CD14-positive monocyte (primary cell): ENCODE measurements around the gene UBE2L3. TPM values are rescaled to one million over a fixed set of nuclear protein-coding genes. Genes with fewer than 3 reads are reported as not detected.

Experiments
- DNase-seq, 3 donors: peaks; one replicate each; pipeline ENCODE4 v3.0.0-alpha.2; 2011 to 2022
- H2AFZ ChIP-seq: 2 replicates; pipeline ENCODE4 v1.6.0; 2012; ENCODE audit warnings: mild to moderate bottlenecking, low read depth, low read length, inconsistent platforms; ENCODE audit not compliant: insufficient read depth, poor library complexity, severe bottlenecking
- H3K27ac ChIP-seq, 2 donors: 1 replicate in 1 of 2; 2 replicates in 1 of 2; pipeline ENCODE4 v1.5.1; 2012 to 2013; ENCODE audit warnings: low read length in 2 of 2, control low read depth in 1 of 2, inconsistent platforms in 1 of 2, low read depth in 1 of 2, mild to moderate bottlenecking in 1 of 2
- H3K27me3 ChIP-seq, 2 donors: one replicate each; pipeline versions ENCODE4 v1.6.0 to v1.6.1; 2011 to 2013; ENCODE audit warnings: low read length in 2 of 2; ENCODE audit not compliant: control insufficient read depth in 2 of 2, insufficient read depth in 2 of 2
- H3K36me3 ChIP-seq, 2 donors: replicated peaks in 1 of 2; 1 replicate in 1 of 2; 2 replicates in 1 of 2; pipeline versions ENCODE4 v1.5.1 to v1.6.1; 2012 to 2013; ENCODE audit warnings: low read length in 2 of 2, control low read depth in 1 of 2, inconsistent platforms in 1 of 2, mild to moderate bottlenecking in 1 of 2; ENCODE audit not compliant: insufficient read depth in 2 of 2, control insufficient read depth in 1 of 2
- H3K4me1 ChIP-seq, 2 donors: 1 replicate in 1 of 2; 2 replicates in 1 of 2; pipeline versions ENCODE4 v1.5.1 to v1.6.1; 2012 to 2013; ENCODE audit warnings: low read length in 2 of 2, control low read depth in 1 of 2, inconsistent platforms in 1 of 2, mild to moderate bottlenecking in 1 of 2, moderate library complexity in 1 of 2; ENCODE audit not compliant: insufficient read depth in 2 of 2, control insufficient read depth in 1 of 2
- H3K4me2 ChIP-seq: replicated peaks from 2 replicates; pipeline ENCODE3; 2012; ENCODE audit warnings: low read length, moderate library complexity, mild to moderate bottlenecking; ENCODE audit not compliant: poor library complexity, severe bottlenecking; ENCODE audit errors: extremely low read depth
- H3K4me3 ChIP-seq, 3 experiments: fragments of 200-600 bp in 1 of 3; sonication (generic) in 1 of 3; replicated peaks in 1 of 3; 1 replicate in 2 of 3; 2 replicates in 1 of 3; pipeline ENCODE4 v1.5.1; 2011 to 2013; ENCODE audit warnings: low read length in 3 of 3, mild to moderate bottlenecking in 3 of 3, control low read depth in 2 of 3, low read depth in 2 of 3, inconsistent platforms in 1 of 3, moderate library complexity in 1 of 3
- H3K79me2 ChIP-seq: 2 replicates; pipeline ENCODE4 v1.6.0; 2012; ENCODE audit warnings: mild to moderate bottlenecking, control low read depth, inconsistent platforms, low read length, moderate library complexity; ENCODE audit not compliant: insufficient read depth
- H3K9ac ChIP-seq: 2 replicates; pipeline ENCODE4 v1.6.0; 2017; ENCODE audit warnings: low read length, mild to moderate bottlenecking; ENCODE audit not compliant: insufficient read depth, poor library complexity, severe bottlenecking
- H3K9me3 ChIP-seq, 2 donors: replicated peaks in 1 of 2; 1 replicate in 1 of 2; 2 replicates in 1 of 2; pipeline versions ENCODE4 v1.5.1 to v1.6.1; 2012 to 2013; ENCODE audit warnings: low read length in 2 of 2, control low read depth in 1 of 2; ENCODE audit not compliant: control insufficient read depth in 1 of 2, insufficient read depth in 1 of 2
- H4K20me1 ChIP-seq: 2 replicates; pipeline ENCODE4 v1.6.0; 2012; ENCODE audit warnings: mild to moderate bottlenecking, low read length, control low read depth, moderate library complexity; ENCODE audit not compliant: insufficient read depth
- H3K27ac Mint-ChIP-seq, 7 donors: one replicate each; pipeline ENCODE4 v1.8.0; 2020; ENCODE audit warnings: mild to moderate bottlenecking in 7 of 7, mixed read lengths in 7 of 7, moderate library complexity in 6 of 7, inconsistent platforms in 2 of 7
- H3K27me3 Mint-ChIP-seq, 3 donors: one replicate each; pipeline ENCODE4 v1.8.0; 2021 to 2022; ENCODE audit warnings: low read depth in 3 of 3, mild to moderate bottlenecking in 3 of 3, mixed read lengths in 3 of 3, moderate library complexity in 3 of 3, inconsistent platforms in 1 of 3
- H3K36me3 Mint-ChIP-seq, 2 donors: one replicate each; pipeline ENCODE4 v1.8.0; 2020; ENCODE audit warnings: mixed read lengths in 2 of 2, inconsistent platforms in 1 of 2, mild to moderate bottlenecking in 1 of 2
- H3K4me1 Mint-ChIP-seq: one replicate; pipeline ENCODE4 v1.8.0; 2020; ENCODE audit warnings: mild to moderate bottlenecking, mixed read lengths
- H3K4me3 Mint-ChIP-seq, 2 donors: one replicate each; pipeline ENCODE4 v1.8.0; 2020; ENCODE audit warnings: mild to moderate bottlenecking in 2 of 2, mixed read lengths in 2 of 2, moderate library complexity in 1 of 2
- H3K9me3 Mint-ChIP-seq, 7 donors: one replicate each; pipeline ENCODE4 v1.8.0; 2020 to 2022; ENCODE audit warnings: mixed read lengths in 7 of 7, mild to moderate bottlenecking in 6 of 7, moderate library complexity in 6 of 7, inconsistent platforms in 2 of 7
- WGBS: methylation state at CpG from one replicate; pipeline ENCODE4 v1.1.5; 2013; ENCODE audit warnings: missing lambda C conversion rate; ENCODE audit not compliant: insufficient coverage; 5-methylcytosine and 5-hydroxymethylcytosine counted together
- intact Hi-C, 2 donors: fragments of 100-400 bp; cut with micrococcal nuclease; formaldehyde crosslinking; loops; one replicate each; pipeline versions ENCODE4 v1.15.0 to v1.15.1; 2023
- polyA plus RNA-seq, 3 donors: library from polyadenylated mRNA; depleted of rRNA in 1 of 3; unstranded in 2 of 3; stranded (reverse) in 1 of 3; fragments of 300-500 nt in 2 of 3; fragments of >200 nt in 1 of 3; fragmentation: Illumina TruSeq in 2 of 3; gene quantifications; 1 replicate in 2 of 3; 2 replicates in 1 of 3; pipeline ENCODE4 v1.2.3, GENCODE V29; 2012 to 2021
- TF ChIP-seq, protein P1 (sequence below): fragments of 200-600 bp; IDR thresholded peaks from one replicate; pipeline ENCODE4 v1.8.0; 2022; ENCODE audit warnings: antibody characterized with exemption, mild to moderate bottlenecking

UBE2L3 gene
- polyA plus RNA-seq, 3 donors, result 19.6 to 88.9 (median 69.6) TPM

DNA sequence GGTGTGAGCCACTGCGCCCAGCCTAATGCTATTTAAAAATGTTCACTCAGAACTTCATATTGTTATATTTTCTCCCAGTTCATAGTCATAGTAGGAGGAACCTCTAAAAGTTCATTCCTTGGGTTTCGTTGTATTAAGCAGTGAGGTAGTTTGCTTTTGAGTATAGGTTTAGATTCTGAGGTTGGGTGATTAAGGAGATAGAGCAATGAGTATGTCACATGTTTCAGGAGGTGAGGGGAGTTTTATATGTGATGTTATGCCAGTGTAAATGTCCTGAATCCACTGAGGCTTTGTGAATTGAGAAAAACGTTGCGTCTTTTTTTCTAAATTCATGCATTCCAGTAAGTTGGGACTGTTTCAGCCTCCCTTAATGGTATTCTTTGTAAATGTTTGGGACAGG, 4.2 kb downstream of the UBE2L3 start:
- Mint-ChIP-seq H3K36me3 (peaks cover 8 to 20% of the 10 kb centered on the region in 2 donors), H3K4me3 (no peak overlapping the region), H3K27me3 (peaks cover 0 to 7% (median 0%) of the 10 kb centered on the region in 3 donors), H3K9me3 (no peaks in the 10 kb centered on the region), H3K27ac (peak overlapping the region in 5 of 7 donors; percentile 1 to 82 (median 37)), H3K4me1 (peaks cover 56% of the 10 kb centered on the region)
- peaks cover 41% of the 10 kb centered on the region in 2 donors for H3K4me1 ChIP-seq
- no peak overlapping the region for H3K9ac ChIP-seq
- TF ChIP-seq, protein P1, sequence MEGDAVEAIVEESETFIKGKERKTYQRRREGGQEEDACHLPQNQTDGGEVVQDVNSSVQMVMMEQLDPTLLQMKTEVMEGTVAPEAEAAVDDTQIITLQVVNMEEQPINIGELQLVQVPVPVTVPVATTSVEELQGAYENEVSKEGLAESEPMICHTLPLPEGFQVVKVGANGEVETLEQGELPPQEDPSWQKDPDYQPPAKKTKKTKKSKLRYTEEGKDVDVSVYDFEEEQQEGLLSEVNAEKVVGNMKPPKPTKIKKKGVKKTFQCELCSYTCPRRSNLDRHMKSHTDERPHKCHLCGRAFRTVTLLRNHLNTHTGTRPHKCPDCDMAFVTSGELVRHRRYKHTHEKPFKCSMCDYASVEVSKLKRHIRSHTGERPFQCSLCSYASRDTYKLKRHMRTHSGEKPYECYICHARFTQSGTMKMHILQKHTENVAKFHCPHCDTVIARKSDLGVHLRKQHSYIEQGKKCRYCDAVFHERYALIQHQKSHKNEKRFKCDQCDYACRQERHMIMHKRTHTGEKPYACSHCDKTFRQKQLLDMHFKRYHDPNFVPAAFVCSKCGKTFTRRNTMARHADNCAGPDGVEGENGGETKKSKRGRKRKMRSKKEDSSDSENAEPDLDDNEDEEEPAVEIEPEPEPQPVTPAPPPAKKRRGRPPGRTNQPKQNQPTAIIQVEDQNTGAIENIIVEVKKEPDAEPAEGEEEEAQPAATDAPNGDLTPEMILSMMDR, result no peak
- no peak overlapping the region for H3K4me2 ChIP-seq
- peaks cover 95% of the 10 kb centered on the region for H3K79me2 ChIP-seq
- peaks cover 87% of the 10 kb centered on the region for H4K20me1 ChIP-seq
- no peak for DNase-seq
- intact Hi-C loops, result no loop called here
- no peaks in the 10 kb centered on the region for H3K9me3 ChIP-seq
- no peak overlapping the region for H2AFZ ChIP-seq
- no peaks in the 10 kb centered on the region for H3K27me3 ChIP-seq
- WGBS, result 100% methylated on average over 1 of the region's 4 CpGs
- H3K36me3 ChIP-seq, result peaks cover 0 to 13% of the 10 kb centered on the region in 2 donors
- H3K27ac ChIP-seq, result peak overlapping the region in 1 of 2 donors; percentile 67
- no peak overlapping the region for H3K4me3 ChIP-seq

DNA sequence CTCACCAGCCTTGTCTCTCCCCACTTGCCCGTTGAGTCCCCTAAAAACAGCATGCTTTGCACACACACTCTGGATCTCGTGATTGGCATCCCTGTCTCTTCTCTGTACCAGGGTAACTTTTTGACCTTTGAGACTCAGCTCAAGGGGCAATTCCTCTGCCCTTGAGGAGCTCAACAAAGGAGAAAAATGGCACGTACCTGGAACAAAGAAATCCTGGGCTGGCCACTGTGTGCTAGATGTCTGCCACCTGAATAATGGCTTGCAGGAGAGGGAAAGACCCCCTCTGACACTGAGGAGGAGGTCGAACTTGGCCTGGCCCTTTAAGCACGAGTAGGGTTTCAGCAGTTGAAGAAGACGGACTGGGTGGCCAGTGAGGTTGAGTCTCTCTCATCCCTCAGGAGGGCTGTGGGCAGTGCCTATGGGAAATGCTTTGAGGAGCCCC, 5.8 kb downstream of the UBE2L3 start:
- 91% methylated on average over 6 of the region's 6 CpGs for WGBS
- no peak overlapping the region for H3K9ac ChIP-seq
- intact Hi-C loops, result no loop called here

More for the DNA sequence above, 5.8 kb downstream of the UBE2L3 start:
- peak overlapping the region in 1 of 2 donors; percentile 54 for H3K27ac ChIP-seq
- peaks cover 100% of the 10 kb centered on the region for H4K20me1 ChIP-seq
- no peak overlapping the region for H3K4me2 ChIP-seq
- no peak for DNase-seq
- H3K9me3 Mint-ChIP-seq, result no peaks in the 10 kb centered on the region
- H3K79me2 ChIP-seq, result peaks cover 100% of the 10 kb centered on the region
- no peak overlapping the region for H2AFZ ChIP-seq
- H3K4me3 ChIP-seq, result no peak overlapping the region
- peaks cover 13 to 28% of the 10 kb centered on the region in 2 donors for H3K36me3 Mint-ChIP-seq
- H3K4me1 ChIP-seq, result peaks cover 34 to 37% of the 10 kb centered on the region in 2 donors
- H3K9me3 ChIP-seq, result no peaks in the 10 kb centered on the region
- TF ChIP-seq, protein P1, result no peak
- H3K27me3 ChIP-seq, result no peaks in the 10 kb centered on the region
- no peak overlapping the region for H3K4me3 Mint-ChIP-seq
- peaks cover 0 to 5% (median 0%) of the 10 kb centered on the region in 3 donors for H3K27me3 Mint-ChIP-seq
- peak overlapping the region in 3 of 7 donors; percentile 5 to 68 (median 54) for H3K27ac Mint-ChIP-seq
- peaks cover 60% of the 10 kb centered on the region for H3K4me1 Mint-ChIP-seq
- H3K36me3 ChIP-seq, result peaks cover 0 to 13% of the 10 kb centered on the region in 2 donors
